ENCODE measurements around the gene CHRND.

GRCh38 chr2:232489516-232490220, 36.3 kb upstream of the CHRND start:
- TF ChIP-seq CTCF (IDR thresholded peaks at IDR 0.05): no peak
- TF ChIP-seq POLR2A (IDR thresholded peaks at IDR 0.05): no peak

Measured in testis (tissue), 2 donors.